GM18861 (cell line): ENCODE data around the gene PRICKLE1.

Source experiments
- ATAC-seq: cut with Tn5 transposase; IDR thresholded peaks from one replicate; pipeline ENCODE4 v1.9.1; 2021; ENCODE audit not compliant: unreplicated experiment

PRICKLE1 gene

GRCh38 chr12:42588524-42589464, 752 bp downstream of the PRICKLE1 start:
- ATAC-seq: peak; percentile 22

DNA sequence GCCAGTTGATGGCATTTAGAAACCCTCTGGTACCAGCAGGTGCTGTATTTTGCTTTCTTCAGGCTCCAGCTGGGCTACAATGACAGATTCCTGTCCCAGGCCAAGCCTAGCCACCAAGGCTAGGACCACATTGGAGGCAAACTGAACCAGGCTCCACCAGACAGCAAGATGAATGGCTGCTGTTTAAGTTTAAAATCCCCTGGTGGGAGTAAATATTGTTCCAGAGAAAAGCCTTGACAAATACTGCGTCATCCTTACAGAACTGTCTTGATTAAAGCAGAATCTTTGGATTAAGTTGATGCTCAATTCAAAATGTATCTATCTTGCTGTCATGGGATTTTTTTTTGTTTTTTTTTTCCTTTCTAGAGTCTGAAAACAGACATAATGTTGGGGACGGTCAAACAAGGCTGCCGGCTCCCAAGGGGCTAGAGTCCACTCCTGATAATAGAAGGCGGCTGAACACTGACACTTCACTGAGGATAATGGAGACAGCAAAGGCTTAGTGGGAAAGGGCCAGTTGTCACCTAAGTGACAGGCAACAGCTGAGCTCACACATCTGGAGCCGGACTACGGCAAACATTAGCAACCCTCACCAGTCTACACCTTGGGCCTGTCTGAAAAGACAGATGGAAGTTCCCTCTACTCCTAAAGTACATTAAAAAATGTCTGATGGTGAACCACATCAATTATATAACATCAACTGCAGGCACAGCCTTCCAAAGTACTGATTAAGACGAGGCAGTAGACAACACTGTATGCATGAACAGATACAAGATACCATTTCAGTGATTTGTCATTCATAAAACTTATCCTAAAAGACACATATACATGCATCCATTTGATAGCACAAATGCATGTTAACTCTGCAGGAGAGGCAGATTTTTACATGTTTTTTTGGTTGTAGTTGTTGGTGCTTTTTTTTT, 1.7 kb downstream of the PRICKLE1 start:
- ATAC-seq: no peak

- no peak for ATAC-seq
Observed at GRCh38 chr12:42586268-42586667, 3.3 kb downstream of the PRICKLE1 start.

DNA sequence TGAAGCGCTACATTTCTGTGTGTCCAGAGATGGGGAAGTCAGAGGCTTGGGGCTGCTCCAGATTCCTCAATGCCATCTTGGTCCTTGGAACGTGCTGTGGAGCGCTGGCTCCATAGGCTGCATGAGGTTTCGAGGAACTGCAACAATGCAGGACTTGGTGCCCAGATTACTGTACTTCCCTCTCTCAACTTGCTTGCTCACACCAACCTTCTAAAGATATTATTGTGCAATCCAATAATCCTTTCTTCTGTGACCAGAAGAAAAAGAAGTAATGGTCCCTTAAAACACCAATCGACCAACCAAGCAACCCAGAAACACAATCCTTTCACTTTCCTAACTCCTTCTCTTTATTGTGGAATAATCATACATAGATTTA, 3.7 kb downstream of the PRICKLE1 start:
- no peak for ATAC-seq

GRCh38 chr12:42585154-42585840, 4.2 kb downstream of the PRICKLE1 start:
- ATAC-seq: no peak

- ATAC-seq: no peak
Observed at GRCh38 chr12:42584651-42585111, 4.9 kb downstream of the PRICKLE1 start.

DNA sequence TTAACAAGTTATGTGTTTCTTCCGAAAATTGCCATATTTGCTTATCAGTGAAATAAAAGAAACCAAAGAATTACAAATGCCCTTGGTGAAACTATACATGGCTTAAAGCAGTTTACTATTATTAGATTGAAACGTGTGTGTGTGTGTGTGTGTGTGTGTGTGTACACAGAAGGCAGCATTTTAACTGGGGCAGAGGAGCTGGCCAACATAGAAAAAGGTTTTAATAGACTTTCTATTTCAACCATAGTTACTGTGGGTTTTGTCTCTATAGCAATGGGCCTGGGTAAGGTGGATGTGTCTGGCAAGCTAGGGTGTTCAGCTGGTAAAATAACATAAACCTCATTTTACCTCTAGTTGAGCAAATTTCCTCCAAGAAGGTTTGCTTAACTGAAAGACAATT, 6.5 kb downstream of the PRICKLE1 start:
- ATAC-seq: no peak

- ATAC-seq: no peak
Observed at GRCh38 chr12:42582498-42582897, 7.0 kb downstream of the PRICKLE1 start.

DNA sequence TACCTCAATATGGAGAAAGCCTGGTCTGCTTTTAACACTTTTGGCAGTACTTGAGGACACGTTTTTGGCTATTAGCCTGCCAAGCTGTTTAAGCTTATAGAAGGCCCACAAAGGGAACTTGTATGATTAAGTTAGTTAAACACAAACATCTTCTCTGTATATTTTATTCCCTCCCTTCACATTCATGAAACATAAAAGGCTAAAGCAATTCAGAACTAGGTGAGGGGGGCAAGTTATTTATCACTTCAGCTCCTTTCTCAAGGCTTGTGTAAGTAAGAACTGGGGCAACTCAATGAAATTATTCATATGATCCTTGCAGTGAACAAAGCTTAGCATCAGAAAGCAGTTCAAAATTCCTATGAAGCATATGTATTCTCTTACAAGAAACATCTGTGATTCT, 7.5 kb downstream of the PRICKLE1 start:
- no peak for ATAC-seq

DNA sequence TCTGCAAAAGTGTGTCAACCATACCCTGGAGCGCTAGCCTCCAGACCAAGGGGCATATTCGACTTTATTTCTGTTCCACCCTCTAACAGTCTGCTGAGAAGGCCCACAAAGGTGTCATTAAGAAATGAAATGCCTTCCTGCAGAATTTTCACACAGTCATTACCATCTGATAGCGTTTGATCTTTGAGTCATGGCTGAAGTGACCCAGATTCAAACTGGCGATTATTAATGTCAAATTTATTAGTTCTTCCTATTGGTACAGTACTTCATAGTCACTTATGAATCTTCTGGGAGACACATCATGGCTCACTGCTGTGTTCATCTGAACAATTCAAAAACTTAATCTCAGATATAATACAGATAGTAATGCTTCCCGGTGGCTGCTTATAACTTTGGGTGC, 13.2 kb downstream of the PRICKLE1 start:
- ATAC-seq: no peak

DNA sequence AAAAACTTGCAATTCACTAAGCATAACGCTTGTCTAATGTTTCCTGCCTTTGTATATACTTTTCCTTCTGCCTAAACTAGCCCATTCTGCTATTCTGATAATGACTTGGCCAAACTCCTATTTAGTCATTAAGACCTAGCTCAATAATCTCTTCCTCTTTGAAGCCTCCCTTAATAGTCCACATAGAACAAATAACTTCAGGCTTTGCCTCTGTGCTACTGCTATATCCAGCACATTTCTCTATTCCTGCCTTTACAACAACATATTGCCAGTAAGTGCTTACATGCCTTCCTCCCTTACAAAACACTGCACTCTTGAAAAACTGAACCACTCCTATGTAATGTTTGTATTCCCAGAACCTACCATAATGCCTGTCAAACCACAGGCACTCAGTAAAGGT, 13.8 kb downstream of the PRICKLE1 start:
- no peak for ATAC-seq

GRCh38 chr12:42574851-42575266, 14.7 kb downstream of the PRICKLE1 start:
- no peak for ATAC-seq

DNA sequence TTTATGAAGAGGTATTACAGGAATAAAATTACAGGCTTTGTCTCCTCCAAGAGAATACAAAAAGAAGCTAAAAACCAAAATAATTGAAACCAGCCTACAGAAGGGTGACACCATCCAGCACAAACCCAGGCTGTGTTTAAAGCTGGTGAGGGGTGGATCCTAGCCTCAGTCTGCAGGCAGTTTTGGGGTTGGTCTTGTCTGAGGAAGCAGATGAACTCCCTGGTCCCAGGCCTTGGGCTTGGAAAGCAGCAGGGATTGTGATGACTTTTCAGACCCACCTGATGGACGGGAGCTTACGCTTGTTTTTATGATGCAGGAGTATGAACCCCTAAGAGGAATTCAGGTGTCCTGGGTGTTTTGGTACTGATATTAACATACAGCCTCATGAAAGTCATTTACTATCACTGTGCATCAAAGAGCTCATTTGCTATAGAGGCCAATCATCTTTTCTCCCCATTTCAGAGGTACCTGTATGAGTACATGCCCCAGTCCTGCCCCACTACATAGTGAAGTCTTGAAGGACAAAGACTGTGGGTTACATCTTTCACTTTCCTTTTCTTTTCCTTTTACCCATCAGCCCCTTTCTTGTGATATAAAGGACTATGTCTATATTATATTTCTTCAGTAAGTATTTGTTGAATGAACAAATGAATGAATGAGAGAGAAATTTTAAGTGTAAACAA, 18.1 kb downstream of the PRICKLE1 start:
- no peak for ATAC-seq

DNA sequence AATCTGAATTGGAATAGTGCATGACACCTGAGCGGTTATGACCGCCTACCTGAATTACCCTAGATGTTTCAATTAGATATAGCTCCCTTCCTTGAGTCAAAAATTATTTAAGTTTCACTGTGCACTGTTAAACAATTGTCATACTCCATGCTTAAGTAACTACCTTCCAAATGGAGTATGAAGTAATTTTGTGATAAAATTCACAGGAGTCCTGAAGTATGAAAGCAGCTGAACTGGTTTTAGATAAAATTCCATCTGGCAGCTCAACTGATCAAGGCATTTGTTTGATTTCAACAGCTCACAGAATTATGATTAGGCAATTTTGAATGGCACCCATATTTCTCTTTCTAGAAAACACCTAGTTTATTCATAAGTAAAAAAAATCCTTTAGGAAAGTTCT, 19.5 kb downstream of the PRICKLE1 start:
- no peak for ATAC-seq

DNA sequence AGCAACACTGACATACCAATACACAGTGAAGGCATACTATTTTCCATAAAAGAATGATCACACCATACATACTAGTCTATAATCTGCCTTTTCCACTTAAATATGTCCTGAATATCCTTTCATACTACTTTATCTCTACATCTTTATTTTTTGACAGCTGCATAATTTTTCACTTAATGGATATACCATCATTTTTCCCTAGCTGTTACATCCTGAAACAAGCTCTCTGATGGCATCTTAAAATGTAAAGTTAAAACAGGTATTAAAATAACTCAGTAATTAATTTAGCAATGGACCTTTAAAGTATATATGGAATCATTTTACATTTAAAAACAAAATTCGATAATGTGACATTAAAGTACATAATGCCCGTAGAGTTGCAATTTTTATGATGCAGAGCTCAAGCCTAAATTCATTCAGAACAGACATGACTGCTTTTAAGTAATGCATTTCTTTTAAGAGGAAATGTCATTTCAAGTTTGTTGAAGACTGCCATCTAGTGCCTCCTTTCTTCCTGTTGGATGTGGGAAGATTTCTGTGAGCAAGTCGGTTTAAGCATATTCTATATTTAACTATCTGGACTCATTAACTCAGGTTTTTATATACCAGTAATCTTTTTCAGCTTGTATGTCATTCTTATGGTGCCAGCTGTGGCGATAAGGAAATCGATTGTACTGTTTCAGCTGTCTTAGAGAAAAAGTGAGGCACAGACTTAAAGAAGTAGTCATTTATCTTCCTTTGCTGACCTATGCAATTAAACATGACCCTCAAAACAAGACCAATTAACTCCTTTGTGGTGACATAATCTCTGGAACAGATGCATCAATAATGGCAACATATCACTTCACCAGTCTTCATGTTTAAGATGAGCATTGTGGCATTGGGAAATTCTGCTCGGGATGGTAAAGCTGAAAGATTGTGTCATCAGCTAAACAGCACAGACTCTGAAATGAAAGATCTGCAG, 20.3 kb downstream of the PRICKLE1 start:
- peak; percentile 76 for ATAC-seq

GRCh38 chr12:42565633-42566032, 23.9 kb downstream of the PRICKLE1 start:
- no peak for ATAC-seq

DNA sequence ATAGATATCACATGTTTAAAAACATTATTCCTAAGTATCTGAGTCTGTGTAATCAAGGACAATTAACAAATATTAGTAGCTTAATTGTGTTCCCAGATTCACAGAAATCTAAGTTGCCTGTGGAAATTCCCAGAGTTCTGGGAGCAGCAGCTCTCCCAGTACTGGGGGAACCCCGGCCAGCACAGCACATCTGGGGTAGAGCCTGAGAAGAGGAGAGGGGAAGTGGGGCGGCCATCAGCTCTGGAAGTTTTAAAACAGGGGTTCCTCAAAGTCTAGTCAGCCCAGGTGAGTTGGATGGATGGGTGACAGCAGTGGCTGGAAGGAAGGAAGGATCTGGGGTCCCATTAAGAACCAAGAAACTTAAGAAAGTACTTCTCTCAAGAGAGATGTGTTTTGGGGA, 24.6 kb downstream of the PRICKLE1 start:
- no peak for ATAC-seq

DNA sequence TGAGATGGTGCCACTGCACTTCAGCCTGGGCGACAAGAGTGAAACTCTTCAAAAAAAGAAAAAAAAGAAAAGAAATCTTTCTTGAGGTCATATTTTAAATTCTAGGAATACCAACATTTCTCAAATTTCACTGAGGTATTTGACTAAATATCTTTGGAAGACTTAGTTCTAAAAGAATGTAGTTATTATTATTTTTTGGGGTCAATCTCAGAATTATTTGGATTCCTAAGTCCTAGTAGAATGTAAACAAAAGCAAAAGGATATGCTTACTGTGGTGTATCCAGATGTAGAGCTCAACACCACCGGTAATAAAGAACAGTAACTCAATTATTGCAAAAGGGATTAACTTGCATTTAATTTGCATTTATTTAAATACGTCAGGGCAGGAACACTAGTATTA, 25.0 kb downstream of the PRICKLE1 start:
- ATAC-seq: no peak

DNA sequence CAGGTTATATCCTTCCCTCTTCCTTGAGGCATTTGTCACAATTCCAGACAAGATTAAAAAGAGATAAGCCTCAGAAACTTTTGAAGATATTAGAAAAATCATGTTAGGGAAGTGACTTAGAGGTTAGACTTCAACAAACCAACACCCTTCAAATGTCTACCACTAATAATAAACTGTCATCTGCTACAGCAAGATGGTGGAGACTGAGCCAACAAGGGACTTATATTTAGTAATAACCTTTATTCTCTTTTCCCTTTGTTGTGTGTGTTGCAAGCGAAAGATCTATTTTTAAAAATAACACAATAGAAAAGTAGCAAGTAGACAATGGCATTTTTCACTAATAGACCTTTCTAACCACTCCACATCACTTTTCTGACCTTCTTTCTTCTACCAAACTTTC, 28.6 kb downstream of the PRICKLE1 start:
- ATAC-seq: no peak
